K562 (cell line): ENCODE data around the gene FBN1. TPM values are rescaled to one million over a fixed set of nuclear protein-coding genes. Genes with fewer than 3 reads are reported as not detected.

Experiments
- ATAC-seq: fragments of 200-7000 bp; cut with Tn5 transposase; 3 replicates; pipeline ENCODE4 v1.9.1; 2020; ENCODE audit warnings: moderate library complexity
- BruUV-seq: library from RNA; stranded (reverse); fragments of 400-500 nt; replicated peaks from 2 replicates; lab custom pipeline; 2021; lab: Mats Ljungman, UMichigan
- CTCF ChIA-PET: fragments of 300-600 bp; formaldehyde crosslinking; extraction: SDS; loops from one replicate; lab custom pipeline; 2021; ENCODE audit warnings: low intra/inter-chr PET ratio; lab: Yijun Ruan, JAX
- POLR2A ChIA-PET: fragments of 300-600, 350-650 bp; sonication (Branson Sonifier 250); formaldehyde crosslinking; extraction: SDS; loops from one replicate; lab custom pipeline; 2021; ENCODE audit warnings: antibody characterized with exemption, inconsistent platforms; lab: Yijun Ruan, JAX
- DNase-seq, 4 experiments: peaks; one replicate each; pipeline versions ENCODE4 v3.0.0 to v3.0.0-alpha.2; 2011 to 2018; ENCODE audit warnings: low spot score in 3 of 4, mixed read lengths in 3 of 4; ENCODE audit errors: extremely low read depth in 1 of 4
- FAIRE-seq: peaks from 2 replicates; lab custom pipeline; 2011; peaks lifted over from hg19 to GRCh38; lab: Jason Lieb, UNC
- H2AFZ ChIP-seq: 2 replicates; pipeline ENCODE4 v1.6.0; 2011; ENCODE audit warnings: low read depth, low read length, control low read depth, inconsistent platforms
- H3K27ac ChIP-seq: fragments of 200-600 bp; 3 replicates; pipeline ENCODE4 v1.8.0; 2011; ENCODE audit warnings: low read depth, mild to moderate bottlenecking, control low read depth, inconsistent platforms, low read length, moderate library complexity, mixed read lengths; ENCODE audit errors: extremely low read depth
- H3K27me3 ChIP-seq, 2 experiments: fragments of 300-600 bp in 1 of 2; 2 replicates in 1 of 2; 3 replicates in 1 of 2; pipeline versions ENCODE4 v1.6.0 to v1.8.0; 2011; ENCODE audit warnings: inconsistent platforms in 2 of 2, low read length in 2 of 2, mild to moderate bottlenecking in 1 of 2, mixed read lengths in 1 of 2, moderate library complexity in 1 of 2; ENCODE audit not compliant: control insufficient read depth in 2 of 2, insufficient read depth in 2 of 2
- H3K36me3 ChIP-seq: fragments of 300-600 bp; 3 replicates; pipeline ENCODE4 v1.8.0; 2011; ENCODE audit warnings: mild to moderate bottlenecking, low read length, inconsistent platforms; ENCODE audit not compliant: control insufficient read depth, insufficient read depth
- H3K4me1 ChIP-seq, 2 experiments: fragments of 200-600 bp in 1 of 2; replicated peaks in 1 of 2; 2 replicates in 1 of 2; 3 replicates in 1 of 2; pipeline versions ENCODE4 v1.5.1 to v1.8.0; 2011; ENCODE audit warnings: inconsistent platforms in 2 of 2, low read length in 2 of 2, mild to moderate bottlenecking in 1 of 2, mixed read lengths in 1 of 2, moderate library complexity in 1 of 2; ENCODE audit not compliant: control insufficient read depth in 2 of 2, insufficient read depth in 2 of 2
- H3K4me2 ChIP-seq: 2 replicates; pipeline ENCODE4 v1.6.1; 2011; ENCODE audit warnings: low read length, control low read depth, inconsistent platforms, mixed read lengths; ENCODE audit not compliant: insufficient read depth
- H3K4me3 ChIP-seq: fragments of 200-600 bp; sonication (generic), shearing (Covaris generic); 2 replicates; pipeline ENCODE4 v1.5.1; 2016; ENCODE audit warnings: control low read depth, inconsistent platforms
- H3K79me2 ChIP-seq: fragments of 200-600 bp; 3 replicates; pipeline ENCODE4 v1.8.0; 2011; ENCODE audit warnings: low read length, inconsistent platforms; ENCODE audit not compliant: control insufficient read depth, insufficient read depth
- H3K9ac ChIP-seq, 2 experiments: 2 replicates each; pipeline versions ENCODE4 v1.6.0 to v1.6.1; 2011; ENCODE audit warnings: low read depth in 2 of 2, low read length in 2 of 2, control low read depth in 1 of 2, inconsistent platforms in 1 of 2, mild to moderate bottlenecking in 1 of 2, mixed read lengths in 1 of 2; ENCODE audit not compliant: insufficient read depth in 1 of 2
- H3K9me1 ChIP-seq: one replicate; pipeline ENCODE4 v1.6.0; 2011; ENCODE audit warnings: inconsistent platforms, mild to moderate bottlenecking, low read length, moderate library complexity; ENCODE audit not compliant: control insufficient read depth, insufficient read depth
- H3K9me3 ChIP-seq: replicated peaks from 2 replicates; pipeline ENCODE4 v1.5.1; 2011; ENCODE audit warnings: low read depth, low read length, inconsistent platforms; ENCODE audit not compliant: control insufficient read depth, insufficient read depth
- H4K20me1 ChIP-seq: replicated peaks from 2 replicates; pipeline ENCODE4 v1.6.1; 2011; ENCODE audit warnings: low read length, inconsistent platforms, mixed read lengths; ENCODE audit not compliant: control insufficient read depth, insufficient read depth
- CHD4 ChIP-seq: fragments of 200-600 bp; sonication (generic); IDR thresholded peaks from 3 replicates; pipeline ENCODE4 v1.6.1; 2012; ENCODE audit warnings: low read depth, mild to moderate bottlenecking, mixed read lengths, low read length, inconsistent platforms; ENCODE audit not compliant: insufficient read depth, insufficient replicate concordance, poor library complexity, severe bottlenecking
- DACH1 ChIP-seq: fragments of 450-650 bp; IDR thresholded peaks from 2 replicates; pipeline ENCODE4 v1.6.1; 2018; ENCODE audit not compliant: partially characterized antibody
- ILK ChIP-seq: fragments of 450-650 bp; IDR thresholded peaks from 2 replicates; pipeline ENCODE4 v1.6.1; 2016; ENCODE audit warnings: missing genetic modification characterization, low read depth, mild to moderate bottlenecking, missing compliant biosample characterization, moderate library complexity, borderline replicate concordance
- NEUROD1 ChIP-seq: fragments of 150-350 bp; IDR thresholded peaks from 2 replicates; pipeline ENCODE4 v1.6.1; 2014; ENCODE audit warnings: borderline replicate concordance, low read length, low read depth; ENCODE audit not compliant: partially characterized antibody
- NFIX ChIP-seq: fragments of 250-450 bp; sonication (Bioruptor Pico); IDR thresholded peaks from 2 replicates; pipeline ENCODE4 v1.4.0; 2020; ENCODE audit warnings: low read depth, mild to moderate bottlenecking, moderate library complexity
- POLR2G ChIP-seq: fragments of 200-400 bp; formaldehyde crosslinking; IDR thresholded peaks from 2 replicates; pipeline ENCODE4 v1.6.1; 2017; ENCODE audit warnings: low read depth, mild to moderate bottlenecking, antibody characterized with exemption, low read length, moderate library complexity
- PTBP1 ChIP-seq: fragments of 200-400 bp; formaldehyde crosslinking; IDR thresholded peaks from 2 replicates; pipeline ENCODE4 v1.6.1; 2017; ENCODE audit warnings: low read depth, low read length
- SMARCC2 ChIP-seq: fragments of 450-650 bp; IDR thresholded peaks from 2 replicates; pipeline ENCODE4 v1.6.1; 2017; ENCODE audit warnings: antibody characterized with exemption, moderate library complexity, mild to moderate bottlenecking, low read depth
- ZBED1 ChIP-seq: IDR thresholded peaks from 2 replicates; pipeline ENCODE4 v1.6.1; 2014
- ZNF24 ChIP-seq: fragments of 450-650 bp; IDR thresholded peaks from 2 replicates; pipeline ENCODE4 v1.6.1; 2016
- WGBS: fragments of 100-300 bp; shearing (Covaris generic); methylation state at CpG from one replicate; pipeline ENCODE4 v1.1.6; 2016; ENCODE audit warnings: low coverage, mixed read lengths; ENCODE audit not compliant: insufficient coverage; ENCODE audit errors: missing lambda C conversion rate; 5-methylcytosine and 5-hydroxymethylcytosine counted together
- in situ Hi-C: fragments of 300-500 bp; cut with MboI; formaldehyde crosslinking; loops from 4 replicates; pipeline ENCODE4 v1.15.0; 2018; ENCODE audit warnings: inconsistent platforms, mixed read lengths
- intact Hi-C: fragments of 100-400 bp; cut with micrococcal nuclease; formaldehyde crosslinking; loops from 2 replicates; pipeline ENCODE4 v1.14.2; 2022
- polyA plus RNA-seq, 8 experiments: library from polyadenylated mRNA; depleted of rRNA in 4 of 8; stranded (reverse) in 5 of 8; unstranded in 3 of 8; fragments of >200 nt; fragmentation: Nextera tagmentation in 2 of 8; fragmentation: Illumina TruSeq in 1 of 8; extraction: Ambion mirVana in 2 of 8; extraction: Trizol in 1 of 8; gene quantifications; 2 replicates each; pipeline versions ENCODE4 v1.2.1 to v1.2.3, GENCODE V29; 2011 to 2014; ENCODE audit warnings: inconsistent platforms in 1 of 8, missing spikeins in 1 of 8
- total RNA-seq, 7 experiments: library from RNA; depleted of rRNA in 6 of 7; stranded (reverse); fragments of >200 nt in 6 of 7; fragmentation: Illumina TruSeq in 2 of 7; extraction: Trizol in 2 of 7; gene quantifications; 2 replicates each; pipeline versions ENCODE4 v1.2.1 to v1.2.3, GENCODE V29; 2011 to 2021; ENCODE audit warnings: low replicate concordance in 1 of 7
- TF ChIP-seq, protein P1 (sequence below), 2 experiments: fragments of 450-650 bp in 1 of 2; IDR thresholded peaks; 2 replicates each; pipeline ENCODE4 v1.6.1; 2011 to 2017; ENCODE audit warnings: low read depth in 2 of 2, antibody characterized with exemption in 1 of 2, borderline replicate concordance in 1 of 2, low read length in 1 of 2, mild to moderate bottlenecking in 1 of 2, mixed read lengths in 1 of 2; ENCODE audit not compliant: control insufficient read depth in 1 of 2

FBN1 gene
- total and polyA plus RNA-seq, 9 of the 15 experiments (the other 6 are each of a cell fraction or from before 2014, with no cell fraction given): 0.15 to 1.2 (median 0.60) TPM

DNA sequence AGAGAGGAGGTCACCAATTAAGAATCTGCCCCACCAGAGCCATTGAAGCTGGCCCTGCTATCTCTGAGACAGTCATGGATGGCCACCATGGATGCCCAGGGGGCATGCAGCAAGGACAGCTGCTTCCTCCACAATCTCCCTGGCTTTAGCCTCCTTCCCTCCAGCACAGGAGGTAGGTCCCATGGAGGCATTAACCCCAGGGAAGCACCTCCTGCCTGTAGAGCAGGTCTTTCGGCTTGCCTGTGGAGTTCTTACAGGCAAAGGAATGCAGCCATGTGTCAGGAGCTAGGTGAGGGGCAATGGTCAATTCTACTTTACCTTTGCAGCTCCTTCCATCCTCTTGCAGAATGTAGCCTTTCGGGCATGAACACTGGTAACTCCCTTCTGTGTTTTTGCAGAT, 220.5 kb downstream of the FBN1 start:
- FAIRE-seq: no peak

More for the DNA sequence above, 220.5 kb downstream of the FBN1 start:
- in situ Hi-C loops (no loop called here), intact Hi-C loops (no loop called here)
- CTCF ChIA-PET: no interaction called here
- Histone ChIP-seq H4K20me1 (no peaks in the 10 kb centered on the region), H3K36me3 (no peaks in the 10 kb centered on the region), H3K27ac (no peak overlapping the region), H3K4me3 (no peak overlapping the region), H3K9me3 (no peaks in the 10 kb centered on the region), H3K79me2 (no peaks in the 10 kb centered on the region), H3K4me1 (no peaks in the 10 kb centered on the region), H2AFZ (no peak overlapping the region), H3K9ac (no peak overlapping the region), H3K4me2 (no peak overlapping the region), H3K9me1 (no peaks in the 10 kb centered on the region), H3K27me3 (peaks cover 0 to 10% of the 10 kb centered on the region in 2 experiments; a peak in 3 of 5 replicates)
- no peak for TF ChIP-seq ZNF24
- TF ChIP-seq, protein P1, sequence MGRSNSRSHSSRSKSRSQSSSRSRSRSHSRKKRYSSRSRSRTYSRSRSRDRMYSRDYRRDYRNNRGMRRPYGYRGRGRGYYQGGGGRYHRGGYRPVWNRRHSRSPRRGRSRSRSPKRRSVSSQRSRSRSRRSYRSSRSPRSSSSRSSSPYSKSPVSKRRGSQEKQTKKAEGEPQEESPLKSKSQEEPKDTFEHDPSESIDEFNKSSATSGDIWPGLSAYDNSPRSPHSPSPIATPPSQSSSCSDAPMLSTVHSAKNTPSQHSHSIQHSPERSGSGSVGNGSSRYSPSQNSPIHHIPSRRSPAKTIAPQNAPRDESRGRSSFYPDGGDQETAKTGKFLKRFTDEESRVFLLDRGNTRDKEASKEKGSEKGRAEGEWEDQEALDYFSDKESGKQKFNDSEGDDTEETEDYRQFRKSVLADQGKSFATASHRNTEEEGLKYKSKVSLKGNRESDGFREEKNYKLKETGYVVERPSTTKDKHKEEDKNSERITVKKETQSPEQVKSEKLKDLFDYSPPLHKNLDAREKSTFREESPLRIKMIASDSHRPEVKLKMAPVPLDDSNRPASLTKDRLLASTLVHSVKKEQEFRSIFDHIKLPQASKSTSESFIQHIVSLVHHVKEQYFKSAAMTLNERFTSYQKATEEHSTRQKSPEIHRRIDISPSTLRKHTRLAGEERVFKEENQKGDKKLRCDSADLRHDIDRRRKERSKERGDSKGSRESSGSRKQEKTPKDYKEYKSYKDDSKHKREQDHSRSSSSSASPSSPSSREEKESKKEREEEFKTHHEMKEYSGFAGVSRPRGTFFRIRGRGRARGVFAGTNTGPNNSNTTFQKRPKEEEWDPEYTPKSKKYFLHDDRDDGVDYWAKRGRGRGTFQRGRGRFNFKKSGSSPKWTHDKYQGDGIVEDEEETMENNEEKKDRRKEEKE (IDR thresholded peaks at IDR 0.05; ENCODE audit: borderline replicate concordance in 1 of 2, control insufficient read depth in 1 of 2, low read depth in 2 of 2, low read length in 1 of 2): no peak
- TF ChIP-seq DACH1: no peak
- TF ChIP-seq POLR2G: no peak
- no peak for TF ChIP-seq ILK (tag)
- no peak for TF ChIP-seq CHD4
- no peak for TF ChIP-seq PTBP1
- no peak for TF ChIP-seq ZBED1
- no peak for TF ChIP-seq SMARCC2
- TF ChIP-seq NEUROD1: no peak
- no peak for TF ChIP-seq NFIX (CRISPR knock-in tag)
- BruUV-seq: no TSS peak
- POLR2A ChIA-PET: interaction anchor here (0.6 to 1.4 kb wide), 5 partner anchors 16 to 1096 kb away, joined by 3 to 4 read pairs (median 3); partner anchors contain the start of gene CEP152
- DNase-seq (no peak), ATAC-seq (no peak)
- 5% methylated on average over 2 of the region's 2 CpGs for WGBS
